GM21526 (cell line): ENCODE measurements around the gene CCDC181.
"Not testable (repeated sequence)": the region's sequence is repeated elsewhere in the genome, so short reads cannot be mapped to it uniquely, and the experiment has no call there.

Source experiments
- ATAC-seq: cut with Tn5 transposase; IDR thresholded peaks from one replicate; pipeline ENCODE4 v1.9.1; 2021; ENCODE audit warnings: moderate library complexity; ENCODE audit not compliant: unreplicated experiment, low FRiP score

CCDC181 gene

GRCh38 chr1:169408340-169408739 is 18.9 kb downstream of the CCDC181 start:
- ATAC-seq: not testable (repeated sequence)

DNA sequence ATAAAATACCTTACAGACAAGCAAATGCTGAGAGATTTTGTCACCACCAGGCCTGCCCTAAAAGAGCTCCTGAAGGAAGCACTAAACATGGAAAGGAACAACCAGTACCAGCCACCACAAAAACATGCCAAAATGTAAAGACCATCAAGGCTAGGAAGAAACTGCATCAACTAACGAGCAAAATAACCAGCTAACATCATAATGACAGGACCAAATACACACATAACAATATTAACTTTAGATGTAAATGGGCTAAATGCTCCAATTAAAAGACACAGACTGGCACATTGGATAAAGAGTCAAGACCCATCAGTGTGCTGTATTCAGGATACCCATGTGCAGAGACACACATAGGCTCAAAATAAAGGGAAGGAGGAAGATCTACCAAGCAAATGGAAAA is 24.7 kb downstream of the CCDC181 start:
- ATAC-seq: not testable (repeated sequence)

GRCh38 chr1:169395955-169396354 is 31.3 kb downstream of the CCDC181 start:
- no peak for ATAC-seq

DNA sequence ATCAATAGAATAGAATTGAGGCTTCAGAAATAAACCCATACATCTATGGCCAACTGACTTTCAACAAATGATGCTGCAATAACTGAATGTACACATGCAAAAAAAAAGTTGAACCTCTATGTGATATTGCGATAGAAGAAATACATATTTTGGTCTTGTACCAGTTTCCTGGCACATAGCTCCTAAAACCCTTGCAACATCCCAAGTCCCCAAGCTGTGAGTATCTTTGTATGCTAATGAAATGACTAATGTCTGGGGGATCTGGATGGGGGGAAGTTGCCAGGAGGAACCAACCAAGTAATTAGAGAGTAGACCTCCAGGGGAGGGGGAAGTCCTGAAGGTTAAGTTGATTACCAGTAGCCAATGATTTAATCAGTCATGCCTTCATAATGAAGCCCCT is 34.9 kb downstream of the CCDC181 start:
- ATAC-seq: no peak

GRCh38 chr1:169390303-169390702 is 37.0 kb downstream of the CCDC181 start:
- ATAC-seq: no peak

GRCh38 chr1:169387399-169387798 is 39.9 kb downstream of the CCDC181 start:
- no peak for ATAC-seq

GRCh38 chr1:169383449-169383848 is 43.8 kb downstream of the CCDC181 start:
- ATAC-seq: no peak

GRCh38 chr1:169381162-169381561 is 46.1 kb downstream of the CCDC181 start:
- no peak for ATAC-seq

DNA sequence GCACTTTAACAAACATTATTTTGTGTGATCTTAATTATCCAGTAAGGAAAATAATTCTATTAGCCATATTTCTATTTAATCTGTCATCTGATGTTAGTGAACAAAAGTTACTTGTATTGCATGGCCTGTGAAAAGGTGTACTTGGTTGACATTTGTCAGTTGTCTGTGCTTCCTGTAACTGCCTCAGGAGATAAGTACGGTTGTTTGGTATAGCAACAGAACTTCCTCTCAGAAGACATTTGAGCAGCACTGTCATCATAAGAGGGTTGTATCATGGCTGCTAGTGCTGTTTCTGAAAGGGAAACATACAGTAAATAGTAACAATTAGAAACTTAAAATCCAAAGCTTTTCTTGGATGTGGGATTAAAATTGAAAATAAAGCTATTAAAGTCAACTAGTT is 55.9 kb downstream of the CCDC181 start:
- ATAC-seq: no peak

- no peak for ATAC-seq
These were observed 58.9 kb downstream of the CCDC181 start for GRCh38 chr1:169368406-169368769.

DNA sequence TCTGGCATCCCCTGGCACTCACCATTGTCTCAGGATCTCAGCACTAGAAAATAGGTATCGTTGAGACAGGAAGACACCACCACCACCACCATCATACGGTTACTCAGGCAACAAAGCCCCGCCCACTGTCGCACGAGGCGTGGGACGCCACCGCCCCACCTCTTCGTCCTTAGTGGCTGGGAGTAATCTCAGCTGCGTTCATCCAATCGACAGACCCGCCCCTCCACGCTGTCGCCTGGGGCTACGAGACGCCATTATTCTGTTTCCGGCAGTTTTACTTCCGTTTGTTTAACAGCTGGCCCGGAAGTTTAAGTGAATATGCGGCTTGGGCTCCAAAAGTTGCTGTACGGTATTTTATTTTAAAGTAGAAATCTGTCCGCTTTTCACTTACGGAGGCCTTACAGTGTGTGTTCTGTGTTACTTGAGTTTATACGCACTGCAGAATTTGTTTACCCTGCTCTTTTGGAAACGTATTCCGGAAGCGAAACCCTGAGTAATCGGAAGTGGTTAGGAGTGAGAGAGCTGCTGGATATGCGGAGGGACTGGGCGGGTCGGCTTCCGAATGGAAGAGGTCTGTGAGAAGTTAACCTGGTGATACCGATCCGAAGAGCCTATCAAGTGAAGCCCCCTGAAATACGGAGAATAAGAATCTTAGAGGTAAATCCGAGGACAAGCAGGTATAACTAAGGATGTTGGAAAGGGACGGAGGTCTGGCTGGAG is 59.4 kb downstream of the CCDC181 start, which contains the start of the genes BLZF1 and NME7:
TSS of gene BLZF1 (plus strand) at position 510 of the 720 bp plus-strand sequence. CDS start 1,328 bp downstream, outside the sequence.
TSS of gene NME7 (minus strand) at position 112 of the 720 bp plus-strand sequence. CDS start at position 25, 87 bp downstream.
- peak; percentile 98 for ATAC-seq

DNA sequence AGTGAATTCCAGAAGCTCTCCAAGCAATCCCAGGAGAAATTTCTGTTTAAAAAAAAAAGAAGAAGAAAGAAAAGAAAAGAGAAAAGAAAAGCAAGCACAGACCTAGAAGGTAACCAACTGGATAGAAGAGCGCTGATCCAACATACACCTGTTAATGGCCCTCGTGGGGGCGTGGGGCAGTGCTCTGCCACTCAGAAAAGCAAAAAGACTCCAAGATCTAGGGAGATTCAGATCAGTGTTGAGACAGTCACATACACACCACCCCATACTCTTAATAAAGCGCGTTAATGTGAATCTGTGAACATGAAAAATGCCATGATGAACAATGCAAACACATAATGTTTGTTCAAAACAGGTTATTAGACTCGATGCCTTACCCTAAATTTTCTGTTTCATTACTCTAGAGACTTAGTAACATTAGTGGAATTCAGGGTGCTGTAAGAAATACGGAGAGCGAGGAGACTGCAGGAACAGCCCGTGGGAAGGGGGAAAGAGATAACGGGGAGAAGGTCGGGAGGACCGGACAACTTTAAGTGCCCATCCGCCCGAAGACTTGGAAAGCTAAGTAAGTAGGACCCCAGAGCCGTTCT is 60.1 kb downstream of the CCDC181 start:
- no peak for ATAC-seq

- ATAC-seq: no peak
These were observed 62.3 kb downstream of the CCDC181 start for GRCh38 chr1:169364948-169365347.

DNA sequence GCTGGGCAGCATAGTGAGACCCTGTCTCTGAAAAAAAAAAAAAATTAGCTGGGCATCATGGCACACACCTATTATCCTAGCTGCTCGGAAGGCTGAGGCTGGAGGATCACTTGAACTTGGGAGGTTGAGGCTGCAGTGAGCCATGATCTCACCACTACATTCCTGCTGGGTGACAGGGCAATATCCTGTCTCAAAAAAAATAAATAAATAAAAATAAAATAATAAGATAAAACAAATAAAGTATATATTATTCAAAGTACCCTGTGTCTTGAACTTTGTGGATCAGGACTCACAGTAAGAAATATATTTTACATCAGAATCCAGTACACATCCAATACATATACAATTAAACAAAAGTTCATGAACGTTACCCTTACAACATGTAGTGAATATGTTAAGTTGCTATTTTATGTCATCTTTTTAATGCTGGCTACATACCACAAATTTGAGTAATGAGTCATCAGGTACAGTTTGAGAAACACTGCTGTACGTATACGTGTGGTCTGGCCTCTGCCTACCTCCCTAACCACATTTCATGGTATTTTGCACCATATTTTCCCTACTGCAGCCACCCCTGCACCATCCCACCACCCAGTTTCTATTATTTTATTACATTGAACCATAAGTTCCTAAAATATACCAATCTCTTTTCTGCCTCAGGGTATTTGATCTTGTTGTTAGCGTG is 64.1 kb downstream of the CCDC181 start:
- peak; percentile 28 for ATAC-seq

- ATAC-seq: no peak
These were observed 66.0 kb downstream of the CCDC181 start for GRCh38 chr1:169361281-169361680.

DNA sequence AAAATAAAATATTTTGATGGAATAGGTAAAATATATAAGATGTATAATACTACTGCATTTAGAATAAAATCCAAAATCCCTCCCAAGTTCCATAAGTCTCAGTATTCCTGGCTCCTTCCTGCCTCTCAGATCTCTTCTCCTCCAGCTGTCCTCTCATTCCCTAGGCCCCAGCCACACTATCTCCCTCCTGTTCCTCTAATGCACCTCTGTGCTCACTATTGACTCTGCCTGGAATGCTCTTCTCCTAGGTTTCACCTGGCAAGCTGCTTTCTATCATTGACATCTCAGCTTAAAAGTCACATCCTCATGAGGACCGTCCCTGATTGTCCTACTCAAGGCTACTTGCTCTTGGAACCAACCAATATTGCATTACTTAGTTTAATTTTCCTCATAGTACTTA is 66.9 kb downstream of the CCDC181 start:
- no peak for ATAC-seq

DNA sequence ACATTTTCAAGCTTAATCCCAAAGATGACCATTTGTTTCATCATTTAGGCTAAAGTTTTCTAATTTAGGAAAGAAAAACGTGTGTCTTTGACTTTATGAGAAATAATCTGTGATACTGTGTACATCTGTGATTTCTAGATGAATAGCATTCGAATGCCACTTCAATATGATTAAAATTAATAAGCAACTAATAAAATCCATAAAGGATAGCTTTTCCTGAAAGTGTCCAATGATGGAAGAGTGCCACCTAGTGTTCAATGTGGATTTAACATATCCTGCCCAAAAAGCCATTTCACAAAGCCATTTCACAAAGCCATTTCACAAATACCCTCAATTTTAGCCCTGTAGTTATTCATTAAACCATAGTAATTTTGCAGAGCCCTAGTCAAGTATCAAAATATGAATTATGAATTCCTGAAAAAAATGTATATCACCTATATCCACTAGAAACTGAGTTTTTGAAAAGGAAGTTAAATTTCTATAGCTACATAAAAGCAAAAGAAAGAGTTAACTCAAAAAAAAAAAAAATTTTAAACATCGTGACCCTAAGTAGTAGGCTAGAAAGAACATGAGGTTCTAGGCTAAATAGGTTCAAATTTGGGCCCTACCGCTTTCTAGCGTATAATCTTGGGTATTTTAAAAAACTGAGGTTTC is 78.8 kb downstream of the CCDC181 start:
- ATAC-seq: no peak

GRCh38 chr1:169347688-169348382 is 79.4 kb downstream of the CCDC181 start:
- no peak for ATAC-seq

DNA sequence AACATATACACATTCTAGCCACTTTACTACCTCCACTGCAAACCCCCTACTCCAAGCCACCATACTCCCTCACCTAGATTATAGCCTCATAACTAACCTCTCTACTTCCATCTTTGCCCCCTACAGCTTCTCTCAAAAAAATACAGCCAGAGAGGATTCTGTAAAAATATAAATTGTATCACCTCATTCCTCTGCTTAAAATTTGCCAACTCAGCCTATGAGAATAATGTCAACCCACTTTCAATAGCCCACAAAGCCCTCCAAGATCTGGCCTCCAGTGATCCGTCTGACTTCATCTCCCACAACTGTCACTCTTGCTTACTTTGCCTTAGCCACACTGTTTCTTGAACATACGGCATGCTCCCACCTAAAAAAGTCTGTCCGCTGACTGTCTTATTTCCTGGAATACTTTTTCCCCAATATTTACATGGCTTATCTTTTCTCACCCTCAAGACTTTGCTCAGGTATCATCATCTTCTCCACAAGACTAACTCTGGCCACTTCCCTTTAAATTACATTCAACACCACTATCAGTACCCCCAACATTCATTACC is 81.2 kb downstream of the CCDC181 start:
- no peak for ATAC-seq

DNA sequence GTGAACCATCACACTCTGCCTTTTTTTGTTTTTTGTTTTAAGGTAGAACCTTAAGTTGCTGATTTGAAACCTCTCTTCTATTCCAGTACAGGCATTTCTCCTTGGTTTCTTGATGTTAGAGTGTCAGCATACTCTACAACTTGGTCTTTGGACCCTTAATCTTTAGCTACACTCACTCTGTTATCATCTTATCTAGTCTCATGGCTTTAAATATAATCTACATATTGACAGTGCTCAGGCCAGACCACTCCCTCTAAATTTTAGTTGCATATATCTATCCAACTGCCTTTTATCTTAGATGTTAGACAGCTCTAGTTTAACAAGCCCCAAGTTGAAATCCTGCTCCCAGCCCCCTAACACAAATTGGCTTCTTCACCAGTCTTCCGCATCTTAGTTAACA is 81.8 kb downstream of the CCDC181 start:
- ATAC-seq: no peak
